ENCODE data around the gene OR6Q1.

Gene OR6Q1

DNA sequence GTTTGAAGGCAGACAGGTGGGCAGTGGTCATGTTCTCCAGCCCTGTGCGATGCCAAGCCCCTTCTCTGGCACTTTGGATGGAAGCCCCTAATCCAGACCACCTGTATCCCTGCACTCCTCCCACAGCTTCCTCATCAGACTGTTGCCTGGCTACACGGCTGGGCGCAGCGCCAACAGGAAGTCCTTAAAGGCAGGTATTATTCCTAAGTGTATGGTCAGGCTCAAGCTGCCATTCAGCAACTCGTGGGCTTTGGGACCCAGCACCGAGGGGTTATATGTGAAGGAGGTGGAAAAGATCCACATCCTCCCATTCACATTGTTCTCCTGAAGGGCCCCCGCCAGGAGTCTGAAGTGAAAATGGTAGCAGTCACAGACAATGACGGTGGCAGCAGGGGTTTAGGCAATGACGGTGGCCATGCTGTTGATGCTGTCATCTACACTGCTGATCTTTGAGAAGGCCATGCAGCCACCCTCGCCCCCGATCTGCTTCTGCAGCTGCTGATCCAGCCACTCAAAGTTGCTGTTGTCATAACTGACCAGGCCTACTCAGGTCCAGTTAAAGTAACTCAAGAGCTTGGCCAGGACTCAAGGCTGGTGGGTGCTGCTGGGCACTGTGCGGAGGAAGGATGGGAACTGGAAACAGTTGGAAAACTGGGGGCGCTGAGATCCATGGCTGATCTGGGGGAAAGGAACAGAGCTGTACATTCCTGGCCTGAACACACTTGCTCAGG is 27.7 kb downstream of the OR6Q1 start:
- DNase-seq: no peak

DNA sequence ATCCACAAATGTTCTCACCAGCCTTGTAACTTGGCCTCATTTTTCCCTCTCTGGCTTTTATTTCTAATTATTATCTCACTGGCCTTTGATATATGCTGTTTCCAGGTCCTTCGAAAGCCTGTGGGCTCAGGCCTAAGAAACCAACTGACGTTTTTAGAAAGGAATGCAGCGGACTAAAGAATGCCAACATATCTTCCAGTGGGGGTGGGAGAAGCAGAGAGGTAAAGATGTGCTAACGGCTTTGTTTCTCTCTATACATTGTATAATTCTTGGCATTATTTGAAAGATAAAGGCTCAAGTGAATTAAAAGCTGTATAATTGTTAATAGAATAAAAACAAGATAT is 28.2 kb downstream of the OR6Q1 start:
- no peak for DNase-seq

DNA sequence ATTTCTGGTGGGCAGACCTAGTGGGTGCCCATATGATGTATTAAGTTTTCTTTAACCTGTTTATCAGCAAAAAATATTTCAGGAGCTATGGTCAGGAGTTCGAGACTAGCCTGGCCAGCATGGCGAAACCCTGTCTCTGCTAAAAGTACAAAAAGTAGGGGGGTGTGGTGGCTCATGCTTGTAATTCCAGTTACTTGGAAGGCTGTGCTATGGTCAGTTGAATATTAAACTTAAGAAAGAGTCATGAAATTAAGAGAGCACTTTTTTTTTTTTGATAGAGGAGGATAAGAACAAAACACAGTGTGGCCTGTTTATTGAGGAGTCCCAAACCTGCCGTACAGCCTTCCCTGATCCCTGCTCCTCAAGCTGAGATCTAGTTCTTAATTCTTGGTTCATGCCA is 29.8 kb downstream of the OR6Q1 start:
- DNase-seq: no peak

GRCh38 chr11:58060939-58061672 is 30.4 kb downstream of the OR6Q1 start:
- DNase-seq: no peak

- no peak for DNase-seq
Measured at GRCh38 chr11:58061813-58062212, 31.1 kb downstream of the OR6Q1 start.

DNA sequence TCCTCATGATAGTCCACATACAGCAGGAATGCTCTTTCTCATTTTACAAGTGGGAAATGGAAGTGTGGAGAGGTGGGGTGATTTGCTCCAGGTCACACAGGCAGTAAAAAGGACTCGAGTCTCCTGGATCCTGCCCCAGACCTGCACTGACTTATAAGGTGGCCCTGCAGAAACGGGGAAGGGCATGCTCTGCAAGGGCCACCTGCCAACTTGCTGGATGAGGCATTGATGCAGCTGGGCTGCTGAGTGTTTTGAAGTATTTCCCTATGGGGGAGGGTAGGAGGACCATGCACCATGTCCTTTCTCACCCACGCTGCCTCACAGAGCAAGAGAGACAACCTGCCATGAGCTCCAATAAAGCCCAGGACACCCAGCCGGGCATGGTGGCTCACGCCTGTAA is 36.9 kb downstream of the OR6Q1 start:
- DNase-seq: no peak

GRCh38 chr11:58068655-58069054 is 37.9 kb downstream of the OR6Q1 start:
- no peak for DNase-seq

- DNase-seq: no peak
Measured at GRCh38 chr11:58070585-58070984, 39.8 kb downstream of the OR6Q1 start.

- DNase-seq: no peak
Measured at GRCh38 chr11:58075781-58076180, 45.0 kb downstream of the OR6Q1 start.
